CD4-positive, alpha-beta T cell (primary cell): ENCODE measurements around the gene UBE3B. TPM values are rescaled to one million over a fixed set of nuclear protein-coding genes. Genes with fewer than 3 reads are reported as not detected.
"Not testable (repeated sequence)": the region's sequence is repeated elsewhere in the genome, so short reads cannot be mapped to it uniquely, and the experiment has no call there.

Source experiments
- ATAC-seq: fragments of 200-7000 bp; cut with Tn5 transposase; one replicate; pipeline ENCODE4 v1.10.0; 2022; ENCODE audit warnings: mild to moderate bottlenecking; ENCODE audit not compliant: poor library complexity
- CTCF ChIA-PET: fragments of 350-600 bp; sonication (Branson Sonifier 250); formaldehyde crosslinking; loops from one replicate; lab custom pipeline; 2021; ENCODE audit warnings: antibody characterized with exemption, inconsistent platforms; lab: Charles Lee
- POLR2A ChIA-PET: fragments of 350-600 bp; sonication (Branson Sonifier 250); formaldehyde crosslinking; loops from one replicate; lab custom pipeline; 2021; ENCODE audit warnings: antibody characterized with exemption, inconsistent platforms; lab: Charles Lee
- DNase-seq, 14 experiments: peaks; one replicate each; pipeline ENCODE4 v3.0.0-alpha.2; 2013 to 2020; ENCODE audit warnings: mixed read lengths in 2 of 14
- H3K27ac ChIP-seq, 2 donors: one replicate each; pipeline versions ENCODE4 v1.5.1 to v1.7.0; 2013; ENCODE audit warnings: low read length in 2 of 2, low read depth in 1 of 2, mild to moderate bottlenecking in 1 of 2
- H3K27me3 ChIP-seq, 2 experiments: 1 replicate in 1 of 2; 2 replicates in 1 of 2; pipeline versions ENCODE4 v1.6.1 to v1.7.0; 2013; ENCODE audit warnings: low read length in 2 of 2, control low read depth in 1 of 2, mild to moderate bottlenecking in 1 of 2, moderate library complexity in 1 of 2; ENCODE audit not compliant: insufficient read depth in 2 of 2, control insufficient read depth in 1 of 2
- H3K36me3 ChIP-seq: one replicate; pipeline ENCODE4 v1.6.1; 2013; ENCODE audit warnings: low read length, control low read depth; ENCODE audit not compliant: insufficient read depth
- H3K4me1 ChIP-seq: one replicate; pipeline ENCODE4 v1.6.1; 2013; ENCODE audit warnings: low read length, control low read depth; ENCODE audit not compliant: insufficient read depth
- H3K4me3 ChIP-seq: one replicate; pipeline ENCODE4 v1.5.1; 2013; ENCODE audit warnings: mild to moderate bottlenecking, low read length, moderate library complexity
- H3K9me3 ChIP-seq, 2 experiments: 1 replicate in 1 of 2; 2 replicates in 1 of 2; pipeline versions ENCODE4 v1.6.1 to v1.7.0; 2013; ENCODE audit warnings: low read length in 2 of 2, mild to moderate bottlenecking in 2 of 2, control low read depth in 1 of 2, moderate library complexity in 1 of 2; ENCODE audit not compliant: control insufficient read depth in 1 of 2, insufficient read depth in 1 of 2
- H3K27ac Mint-ChIP-seq: one replicate; pipeline ENCODE4 v1.8.0; 2020; ENCODE audit warnings: mixed read lengths
- H3K27me3 Mint-ChIP-seq: one replicate; pipeline ENCODE4 v1.8.0; 2021; ENCODE audit warnings: mixed read lengths
- H3K36me3 Mint-ChIP-seq: one replicate; pipeline ENCODE4 v1.8.0; 2021; ENCODE audit warnings: low read depth, mixed read lengths
- H3K4me1 Mint-ChIP-seq: one replicate; pipeline ENCODE4 v1.8.0; 2021; ENCODE audit warnings: low read depth, mixed read lengths
- H3K4me3 Mint-ChIP-seq: one replicate; pipeline ENCODE4 v1.8.0; 2020; ENCODE audit warnings: mild to moderate bottlenecking, mixed read lengths
- H3K9me3 Mint-ChIP-seq: one replicate; pipeline ENCODE4 v1.8.0; 2020; ENCODE audit warnings: mixed read lengths
- CTCF ChIP-seq: fragments of 200-600 bp; IDR thresholded peaks from one replicate; pipeline ENCODE4 v1.8.0; 2022; ENCODE audit warnings: antibody characterized with exemption, mild to moderate bottlenecking
- intact Hi-C, 2 experiments: fragments of 100-400 bp; cut with DNase I in 1 of 2; cut with micrococcal nuclease in 1 of 2; formaldehyde crosslinking; loops; one replicate each; pipeline versions ENCODE4 v1.15.1 to v1.9.0; 2023 to 2025; cut with DNase I, micrococcal nuclease
- polyA plus RNA-seq, 2 donors: library from polyadenylated mRNA; unstranded; fragments of 120-200 nt; gene quantifications; one replicate each; pipeline ENCODE4 v1.2.1, GENCODE V29; 2013
- total RNA-seq, 174 experiments: library from RNA in 2 of 174; stranded (reverse) in 2 of 174; gene quantifications; one replicate each; pipeline ENCODE4 v1.2.3 and lab custom pipeline; 2021 to 2026

UBE3B gene
- total RNA-seq, result 10 to 100 TPM; 17.2 to 19.9 TPM
- 19.3 TPM for polyA plus RNA-seq (2013, experiment 1 of 2)
- 25.8 TPM for polyA plus RNA-seq (2013, experiment 2 of 2)
- 33.5 to 118 (median 61.8) reads per million in 172 experiments for total RNA-seq (lab: John Stamatoyannopoulos, UW)

GRCh38 chr12:109477185-109477962 is at the start of gene UBE3B, which contains the start of gene KCTD10:
Gene UBE3B (plus strand): TSS chr12:109477634. CDS start chr12:109483552, 5,918 bp downstream.
Gene KCTD10 (minus strand): TSS chr12:109477300. CDS start chr12:109477262, 38 bp downstream.
- DNase-seq (peak; percentile 74 to 93 (median 82)), ATAC-seq (peak; percentile 91)
- peaks cover 30% of the 10 kb centered on the region for H3K4me1 ChIP-seq
- H3K27me3 ChIP-seq, result no peaks in the 10 kb centered on the region
- peak within 1 kb of the TSS; percentile 73 to 87 for H3K27ac ChIP-seq
- H3K4me3 ChIP-seq, result peak within 1 kb of the TSS; percentile 90
- no peaks in the 10 kb centered on the region for H3K9me3 Mint-ChIP-seq
- H3K36me3 Mint-ChIP-seq, result peaks cover 21% of the 10 kb centered on the region
- peak within 1 kb of the TSS; percentile 98 for H3K4me3 Mint-ChIP-seq
- H3K9me3 ChIP-seq, result no peaks in the 10 kb centered on the region
- ChIA-PET CTCF (interaction anchor here (1.3 kb wide), 1 partner anchor 44 kb away, joined by 3 read pairs; no protein-coding TSS in a partner anchor), POLR2A (interaction anchor here (0.7 to 2.7 kb wide), 10 partner anchors 9 to 803 kb away, joined by 3 to 21 read pairs (median 4); partner anchors contain the start of genes ATP2A2, MMAB, MVK and USP30)
- H3K27me3 Mint-ChIP-seq, result no peaks in the 10 kb centered on the region
- no peak for TF ChIP-seq CTCF
- peaks cover 50% of the 10 kb centered on the region for H3K4me1 Mint-ChIP-seq
- intact Hi-C loops, result loop anchor here in 1 of 2 experiments (1.0 to 10.0 kb wide), 11 partner anchors 97 to 1790 kb away; partner anchors contain the start of genes ARPC3, C12orf76, FAM222A and FICD
- no peaks in the 10 kb centered on the region for H3K36me3 ChIP-seq
- H3K27ac Mint-ChIP-seq, result peak within 1 kb of the TSS; percentile 92

- H3K27ac ChIP-seq, result no peak overlapping the region
- peak; percentile 75 for ATAC-seq
- intact Hi-C loops, result loop anchor here (1.0 to 2.0 kb wide), 2 partner anchors 347 to 453 kb away; partner anchors contain the start of gene GLTP (in 1 of the 2)
- H3K27me3 ChIP-seq, result peaks cover 0 to 7% of the 10 kb centered on the region in 2 experiments
- H3K4me1 ChIP-seq, result peaks cover 5% of the 10 kb centered on the region
- H3K36me3 Mint-ChIP-seq, result no peaks in the 10 kb centered on the region
- no peak overlapping the region for H3K4me3 Mint-ChIP-seq
- TF ChIP-seq CTCF, result peak; percentile 93
- no peak overlapping the region for H3K27ac Mint-ChIP-seq
- no peak overlapping the region for H3K4me3 ChIP-seq
- H3K27me3 Mint-ChIP-seq, result peaks cover 19% of the 10 kb centered on the region
- peak; percentile 48 to 84 (median 68) for DNase-seq
- H3K9me3 Mint-ChIP-seq, result no peaks in the 10 kb centered on the region
- peaks cover 0 to 4% of the 10 kb centered on the region in 2 experiments for H3K9me3 ChIP-seq
- ChIA-PET CTCF (interaction anchor here (0.5 to 1.7 kb wide), 19 partner anchors 8 to 1031 kb away, joined by 3 to 6 read pairs (median 3); no protein-coding TSS in a partner anchor), POLR2A (interaction anchor here (1.0 to 1.4 kb wide), 4 partner anchors 35 to 517 kb away, joined by 3 to 5 read pairs (median 4); partner anchors contain the start of genes KCTD10 and UBE3B)
- H3K36me3 ChIP-seq, result no peaks in the 10 kb centered on the region
- H3K4me1 Mint-ChIP-seq, result peaks cover 6% of the 10 kb centered on the region
These were observed 49.3 kb upstream of the UBE3B start for GRCh38 chr12:109428037-109428629.

GRCh38 chr12:109428804-109429203 is 48.6 kb upstream of the UBE3B start:
- H3K27me3 ChIP-seq, H3K36me3 ChIP-seq, DNase-seq, H3K4me3 Mint-ChIP-seq, H3K36me3 Mint-ChIP-seq, ATAC-seq, H3K27ac ChIP-seq, H3K4me3 ChIP-seq, H3K9me3 ChIP-seq, H3K27ac Mint-ChIP-seq, H3K4me1 ChIP-seq, H3K9me3 Mint-ChIP-seq: not testable (repeated sequence)
- ChIA-PET POLR2A (interaction anchor here (1.4 kb wide), 1 partner anchor 346 kb away, joined by 3 read pairs; no protein-coding TSS in a partner anchor), CTCF (interaction anchor here (0.9 to 1.7 kb wide), 4 partner anchors 13 to 350 kb away, joined by 3 to 6 read pairs (median 4); no protein-coding TSS in a partner anchor)
- intact Hi-C loops, result loop anchor here (1.0 to 2.0 kb wide), 2 partner anchors 346 to 452 kb away; partner anchors contain the start of gene GLTP (in 1 of the 2)
- Mint-ChIP-seq H3K4me1 (peaks cover 11% of the 10 kb centered on the region), H3K27me3 (peaks cover 12% of the 10 kb centered on the region)
